Panc1 (cell line): Measurements from ENCODE around the gene CDCP1. TPM values are rescaled to one million over a fixed set of nuclear protein-coding genes. Genes with fewer than 3 reads are reported as not detected.

Source experiments
- ATAC-seq: fragments of 200-7000 bp; cut with Tn5 transposase; 2 replicates; pipeline ENCODE4 v1.9.1; 2020; ENCODE audit warnings: mild to moderate bottlenecking, moderate library complexity
- Bru-seq: library from RNA; stranded (reverse); fragments of 400-500 nt; gene quantifications from one replicate; lab custom pipeline; 2021; lab: Mats Ljungman, UMichigan
- BruChase-seq, 2 experiments: library from RNA; stranded (reverse); fragments of 400-500 nt; gene quantifications; one replicate each; lab custom pipeline; 2021; lab: Mats Ljungman, UMichigan
- BruUV-seq: library from RNA; stranded (reverse); fragments of 400-500 nt; replicated peaks from 2 replicates; lab custom pipeline; 2021; lab: Mats Ljungman, UMichigan
- CTCF ChIA-PET: fragments of 300-600 bp; sonication (Branson Sonifier 250); formaldehyde crosslinking; loops from one replicate; lab custom pipeline; 2022; ENCODE audit warnings: antibody characterized with exemption; lab: Charles Lee
- POLR2A ChIA-PET: fragments of 300-600 bp; sonication (Branson Sonifier 250); formaldehyde crosslinking; loops from one replicate; lab custom pipeline; 2022; ENCODE audit warnings: antibody characterized with exemption; lab: Charles Lee
- DNase-seq: peaks from one replicate; pipeline ENCODE4 v3.0.0-alpha.2; 2010; ENCODE audit warnings: low read depth, low spot score
- H3K27ac ChIP-seq: 2 replicates; pipeline ENCODE4 v1.5.1; 2011; ENCODE audit warnings: mild to moderate bottlenecking, low read length, inconsistent platforms
- H3K27me3 ChIP-seq: fragments of 200-500 bp; sonication (Bioruptor generic); 2 replicates; pipeline ENCODE4 v1.6.0; 2014; ENCODE audit warnings: low read length, inconsistent platforms; ENCODE audit not compliant: control insufficient read depth, insufficient read depth
- H3K36me3 ChIP-seq: fragments of 200-500 bp; sonication (Bioruptor generic); 2 replicates; pipeline ENCODE4 v1.5.1; 2014; ENCODE audit warnings: inconsistent platforms, mild to moderate bottlenecking, low read length, moderate library complexity; ENCODE audit not compliant: control insufficient read depth, insufficient read depth
- H3K4me1 ChIP-seq: 2 replicates; pipeline ENCODE4 v1.5.1; 2011; ENCODE audit warnings: inconsistent platforms, mild to moderate bottlenecking, low read length, moderate library complexity; ENCODE audit not compliant: control insufficient read depth, insufficient read depth
- H3K4me3 ChIP-seq, 2 experiments: 2 replicates each; pipeline ENCODE4 v1.5.1; 2011 to 2012; ENCODE audit warnings: low read depth in 2 of 2, low read length in 2 of 2, mild to moderate bottlenecking in 2 of 2, inconsistent platforms in 1 of 2, moderate library complexity in 1 of 2
- H3K9me3 ChIP-seq: fragments of 200-500 bp; sonication (Bioruptor generic); 2 replicates; pipeline ENCODE4 v1.5.1; 2014; ENCODE audit warnings: low read depth, mild to moderate bottlenecking, inconsistent platforms, low read length, moderate library complexity; ENCODE audit not compliant: control insufficient read depth, insufficient read depth
- CTCF ChIP-seq: fragments of 450-650 bp; IDR thresholded peaks from 2 replicates; pipeline ENCODE4 v1.5.1; 2017; ENCODE audit warnings: mild to moderate bottlenecking
- POLR2AphosphoS5 ChIP-seq: IDR thresholded peaks from 2 replicates; pipeline ENCODE4 v1.6.1; 2012; ENCODE audit warnings: mild to moderate bottlenecking, low read depth, low read length, moderate library complexity
- REST ChIP-seq, 2 experiments: IDR thresholded peaks; 2 replicates each; pipeline ENCODE4 v1.6.1; 2011 to 2012; ENCODE audit warnings: low read depth in 2 of 2, control low read depth in 1 of 2, low read length in 1 of 2, mild to moderate bottlenecking in 1 of 2, moderate library complexity in 1 of 2; ENCODE audit not compliant: insufficient read depth in 1 of 2
- SIN3A ChIP-seq: IDR thresholded peaks from 2 replicates; pipeline ENCODE4 v1.6.1; 2012; ENCODE audit warnings: low read depth, mild to moderate bottlenecking, low read length, moderate library complexity, borderline replicate concordance; ENCODE audit not compliant: insufficient read depth
- TCF7L2 ChIP-seq: IDR thresholded peaks from 2 replicates; pipeline ENCODE4 v1.6.1; 2011; ENCODE audit warnings: mild to moderate bottlenecking, low read depth, low read length, inconsistent platforms
- in situ Hi-C: cut with HindIII; loops from 2 replicates; pipeline ENCODE4 v1.10.0; 2016; ENCODE audit warnings: low sequenced_read_pairs, low pct_unique_long_range_greater_than_20kb
- intact Hi-C: fragments of 100-400 bp; cut with micrococcal nuclease; formaldehyde crosslinking; loops from one replicate; pipeline ENCODE4 v1.10.0; 2022; ENCODE audit not compliant: unreplicated experiment
- long read RNA-seq: library from polyadenylated mRNA; unstranded; transcript quantifications from one replicate; pipeline ENCODE4 v2.0.0, GENCODE V29; 2021; ENCODE audit not compliant: unreplicated experiment
- polyA plus RNA-seq: library from polyadenylated mRNA; unstranded; fragments of >200 nt; gene quantifications from one replicate; pipeline ENCODE4 v1.2.1, GENCODE V29; 2012; ENCODE audit warnings: missing spikeins; ENCODE audit not compliant: insufficient read length
- total RNA-seq: library from RNA; stranded (reverse); gene quantifications from one replicate; pipeline ENCODE4 v1.2.1, GENCODE V29; 2021; ENCODE audit not compliant: unreplicated experiment

The CDCP1 gene
- total RNA-seq (47.8 TPM), Bru-seq, nascent RNA (percentile 68 among the genes with signal in this experiment), BruChase-seq, experiment 1, labeled RNA remaining after a 2-hour chase (percentile 66 among the genes with signal in this experiment), BruChase-seq, experiment 2, labeled RNA remaining after a 6-hour chase (percentile 80 among the genes with signal in this experiment)
- 15.4 TPM for polyA plus RNA-seq
- long read RNA-seq, full-length matches to known transcripts, result 10 of 96 reads
- long read RNA-seq, partial matches to known transcripts, result 50 of 96 reads
- long read RNA-seq, other reads (novel, unspliced or antisense), result 36 of 96 reads

DNA sequence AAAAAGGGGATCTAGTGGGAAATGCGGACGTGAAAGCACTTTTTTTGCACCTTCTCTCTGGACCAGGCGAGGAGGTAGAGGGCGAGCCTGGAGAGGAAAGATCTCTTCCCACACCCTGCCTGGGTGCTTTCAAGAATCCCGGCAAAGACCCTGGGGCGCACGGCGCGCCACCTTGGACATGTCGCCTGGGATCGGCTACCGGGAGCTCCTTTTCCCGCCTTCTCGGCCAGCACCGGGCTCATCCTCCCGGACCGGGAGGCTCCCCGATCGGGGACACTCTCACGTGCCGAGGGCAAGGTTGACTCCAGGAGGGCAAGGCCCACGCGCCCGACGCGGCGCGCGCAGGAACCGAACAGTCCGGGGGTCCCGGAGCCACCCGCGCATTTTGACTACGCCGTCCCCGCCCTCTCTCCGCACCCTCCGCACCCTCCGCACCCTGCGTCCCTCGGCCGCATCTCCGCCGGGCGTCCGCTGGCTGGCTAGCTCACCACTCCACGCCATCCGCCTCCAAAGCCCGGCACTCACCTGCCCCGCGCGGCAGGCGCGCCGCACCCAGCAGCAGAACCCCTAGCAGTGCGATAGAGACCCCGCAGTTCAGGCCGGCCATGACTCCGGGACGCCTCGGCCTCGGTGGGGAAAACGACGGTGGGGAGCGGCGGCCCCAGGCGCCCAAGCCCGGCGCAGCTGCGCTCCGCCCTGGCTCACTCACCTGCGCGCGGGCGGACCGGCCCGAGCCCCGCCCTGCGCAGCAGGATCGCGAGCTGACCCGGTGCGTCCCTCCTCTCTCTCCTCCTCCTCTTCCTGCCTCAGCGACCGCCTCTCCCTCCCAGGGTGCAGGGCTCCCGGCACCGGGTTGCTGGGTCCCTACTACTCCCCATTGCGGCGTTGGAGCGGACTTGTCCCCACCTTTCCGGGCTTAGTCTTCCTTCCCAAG lies at the start of gene CDCP1:
CDCP1 (minus strand) TSS at position 698 of the 934 bp plus-strand sequence; CDS start at position 607, 91 bp downstream.
- in situ Hi-C loops (no loop called here), intact Hi-C loops (no loop called here)
- ATAC-seq, result peak; percentile 92
- H3K9me3 ChIP-seq, result peaks cover 3% of the 10 kb centered on the region; the same call in 1 of the 2 replicates
- TF ChIP-seq POLR2AphosphoS5 (0 out of 2 replicates have a peak, but pooled peaks have one; percentile 20), REST (IDR thresholded peaks at IDR 0.05; ENCODE audit: insufficient read depth in 1 of 2, low read depth in 2 of 2, low read length in 1 of 2) (no peak), TCF7L2 (no peak), SIN3A (no peak)
- peaks cover 8% of the 10 kb centered on the region for H3K4me1 ChIP-seq
- no peaks in the 10 kb centered on the region for H3K27me3 ChIP-seq
- peak within 1 kb of the TSS; percentile 89 for H3K27ac ChIP-seq
- no peak for DNase-seq
- POLR2A ChIA-PET, result interaction anchor here (0.7 to 1.1 kb wide), 2 partner anchors 9 to 364 kb away, joined by 4 to 6 read pairs; no protein-coding TSS in a partner anchor
- no TSS peak for BruUV-seq
- H3K36me3 ChIP-seq, result peaks cover 9% of the 10 kb centered on the region; the same call in 1 of the 2 replicates
- CTCF ChIA-PET, result no interaction called here
- peak within 1 kb of the TSS; percentile 65 to 93 for H3K4me3 ChIP-seq

DNA sequence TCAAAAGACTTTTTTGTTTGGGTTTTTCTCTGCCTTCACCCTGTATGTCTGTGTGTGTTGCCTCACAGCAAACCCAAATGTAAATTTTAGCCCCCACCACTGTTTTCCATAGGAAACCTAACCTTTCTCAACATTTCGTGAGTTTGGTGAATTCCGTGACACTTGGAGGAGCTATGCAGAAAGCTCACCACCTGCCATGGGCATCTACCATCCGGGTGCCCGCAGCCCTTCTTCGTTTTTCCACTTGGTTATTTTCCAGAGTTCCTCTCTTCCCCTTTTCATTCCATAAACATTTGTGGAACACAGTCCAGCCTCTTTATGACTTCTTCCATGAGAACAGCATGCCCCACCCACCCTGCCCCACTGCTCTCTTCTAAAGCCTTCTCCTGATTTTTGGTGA lies 48.6 kb upstream of the CDCP1 start:
- Histone ChIP-seq H3K9me3 (no peaks in the 10 kb centered on the region), H3K36me3 (no peaks in the 10 kb centered on the region), H3K27ac (no peak overlapping the region), H3K4me3 (no peak overlapping the region), H3K4me1 (no peaks in the 10 kb centered on the region), H3K27me3 (no peaks in the 10 kb centered on the region)
- DNase-seq, result no peak
- no TSS peak for BruUV-seq
- TF ChIP-seq SIN3A, result no peak
- no peak for TF ChIP-seq CTCF
- no peak for TF ChIP-seq TCF7L2
- no peak for TF ChIP-seq REST (IDR thresholded peaks at IDR 0.05; ENCODE audit: insufficient read depth in 1 of 2, low read depth in 2 of 2, low read length in 1 of 2)
- no peak for TF ChIP-seq POLR2AphosphoS5
- intact Hi-C loops, result no loop called here
- ATAC-seq, result no peak
- ChIA-PET POLR2A (no interaction called here), CTCF (no interaction called here)
- in situ Hi-C loops, result no loop called here
